T follicular helper cell (primary cell): ENCODE measurements around the gene TMEM92.

ENCODE experiments used
- DNase-seq: peaks from one replicate; pipeline ENCODE4 v3.0.0-alpha.2; 2020; ENCODE audit warnings: low read depth

Gene TMEM92

GRCh38 chr17:50328363-50329325 is 54.4 kb downstream of the TMEM92 start:
- DNase-seq = no peak

DNA sequence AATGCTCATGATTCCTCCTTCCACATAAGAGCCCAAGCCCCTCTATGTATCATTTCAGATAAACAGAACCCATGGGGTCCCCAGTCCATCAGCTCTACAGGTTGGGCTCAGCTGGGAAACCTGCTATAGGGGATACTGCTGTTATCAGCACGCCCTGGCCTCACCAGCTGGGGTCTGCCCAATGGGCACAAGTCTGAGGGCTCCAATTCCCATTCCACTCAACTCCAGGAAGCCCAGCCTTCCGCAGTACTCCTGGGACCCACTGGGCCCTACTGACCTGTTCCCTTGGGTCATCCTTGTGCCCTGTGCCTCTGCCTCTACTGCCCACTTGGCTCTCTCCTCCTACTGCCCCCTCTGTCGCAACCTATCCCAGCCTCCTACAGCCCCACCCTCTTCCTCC is 55.5 kb downstream of the TMEM92 start:
- DNase-seq = no peak

DNA sequence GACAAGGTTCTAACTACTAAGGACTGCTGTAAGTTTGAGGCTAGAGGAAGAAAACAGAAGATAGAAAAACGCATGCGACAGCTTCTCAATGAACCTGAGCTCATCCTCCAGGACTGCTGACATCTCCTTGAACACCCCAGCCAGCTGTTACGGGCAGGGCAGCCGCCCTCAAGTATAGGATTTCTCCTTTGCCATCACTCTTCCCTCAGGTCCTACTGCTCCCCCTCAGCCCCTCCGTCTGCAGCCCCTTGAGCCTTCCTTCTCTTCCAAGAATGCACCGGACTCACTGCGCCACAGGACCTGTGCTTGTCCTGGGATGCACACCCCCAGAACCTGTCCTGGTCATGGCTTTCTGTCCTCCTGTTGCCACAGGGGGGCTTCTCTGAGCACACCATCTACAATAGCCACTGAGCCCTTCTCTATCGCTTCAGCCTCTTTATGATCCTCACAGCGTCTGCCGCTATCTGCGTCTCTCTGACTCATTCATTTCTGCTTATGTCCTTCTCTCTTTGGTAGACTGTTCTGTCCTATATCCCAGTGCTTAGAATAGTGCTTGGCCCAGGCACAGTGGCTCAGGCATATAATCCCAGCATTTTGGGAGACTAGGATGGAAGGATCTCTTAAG is 56.0 kb downstream of the TMEM92 start:
- DNase-seq = no peak
